WTC11 (cell line): ENCODE measurements around the gene ADAMTS5. TPM values are rescaled to one million over a fixed set of nuclear protein-coding genes. Genes with fewer than 3 reads are reported as not detected.

Source experiments
- ATAC-seq: fragments of 200-7000 bp; cut with Tn5 transposase; 2 replicates; pipeline ENCODE4 v1.10.0; 2021; ENCODE audit warnings: mild to moderate bottlenecking, moderate library complexity
- CTCF ChIA-PET: fragments of 300-600 bp; sonication (Branson Sonifier 250); formaldehyde crosslinking; loops from one replicate; lab custom pipeline; 2021; ENCODE audit warnings: antibody characterized with exemption; lab: Charles Lee
- POLR2A ChIA-PET: fragments of 350-600 bp; sonication (Branson Sonifier 250); formaldehyde crosslinking; loops from one replicate; lab custom pipeline; 2021; ENCODE audit warnings: antibody characterized with exemption; lab: Charles Lee
- DNase-seq: peaks from one replicate; pipeline ENCODE4 v3.0.0; 2021; ENCODE audit warnings: low spot score
- H3K27ac Mint-ChIP-seq: 2 replicates; pipeline ENCODE4 v1.8.0; 2021; ENCODE audit warnings: mixed read lengths
- H3K27me3 Mint-ChIP-seq: 2 replicates; pipeline ENCODE4 v1.8.0; 2021; ENCODE audit warnings: low read depth, mild to moderate bottlenecking, moderate library complexity, mixed read lengths
- H3K36me3 Mint-ChIP-seq: 2 replicates; pipeline ENCODE4 v1.8.0; 2021; ENCODE audit warnings: mixed read lengths
- H3K4me1 Mint-ChIP-seq: 2 replicates; pipeline ENCODE4 v1.8.0; 2022; ENCODE audit warnings: mixed read lengths
- H3K4me3 Mint-ChIP-seq: 2 replicates; pipeline ENCODE4 v1.8.0; 2021; ENCODE audit warnings: mild to moderate bottlenecking, moderate library complexity, mixed read lengths
- H3K9me3 Mint-ChIP-seq: 2 replicates; pipeline ENCODE4 v1.8.0; 2021; ENCODE audit warnings: mixed read lengths
- ATF3 ChIP-seq: sonication (generic); formaldehyde crosslinking; conservative IDR thresholded peaks from 2 replicates; pipeline ENCODE4 v1.8.1; 2022; ENCODE audit warnings: mild to moderate bottlenecking, missing genetic modification reagents
- CBFB ChIP-seq: sonication (generic); formaldehyde crosslinking; IDR thresholded peaks from 2 replicates; pipeline ENCODE4 v1.8.1; 2022; ENCODE audit warnings: mild to moderate bottlenecking, low read depth, missing genetic modification reagents
- CREB1 ChIP-seq: sonication (generic); formaldehyde crosslinking; IDR thresholded peaks from 2 replicates; pipeline ENCODE4 v1.8.0; 2023; ENCODE audit warnings: mild to moderate bottlenecking, missing genetic modification reagents
- CTCF ChIP-seq: fragments of 200-600 bp; IDR thresholded peaks from 2 replicates; pipeline ENCODE4 v1.8.0; 2022; ENCODE audit warnings: antibody characterized with exemption
- E2F4 ChIP-seq: sonication (generic); formaldehyde crosslinking; IDR thresholded peaks from 2 replicates; pipeline ENCODE4 v1.8.1; 2022; ENCODE audit warnings: low read depth, mild to moderate bottlenecking, moderate library complexity, missing genetic modification reagents, borderline replicate concordance
- FOXK1 ChIP-seq: sonication (generic); formaldehyde crosslinking; IDR thresholded peaks from 2 replicates; pipeline ENCODE4 v1.8.0; 2022; ENCODE audit warnings: mild to moderate bottlenecking, moderate library complexity, missing genetic modification reagents
- GABPB1 ChIP-seq: sonication (generic); formaldehyde crosslinking; IDR thresholded peaks from 2 replicates; pipeline ENCODE4 v1.8.1; 2023; ENCODE audit warnings: mild to moderate bottlenecking, missing genetic modification reagents
- HMGA2 ChIP-seq: fragments of 250-450 bp; sonication (Bioruptor Pico); IDR thresholded peaks from 2 replicates; pipeline ENCODE4 v1.4.0; 2021; ENCODE audit warnings: mild to moderate bottlenecking, moderate library complexity
- IRF2 ChIP-seq: sonication (generic); formaldehyde crosslinking; IDR thresholded peaks from 2 replicates; pipeline ENCODE4 v1.8.0; 2022; ENCODE audit warnings: low read depth, missing genetic modification reagents, borderline replicate concordance
- JUN ChIP-seq: sonication (generic); formaldehyde crosslinking; IDR thresholded peaks from 2 replicates; pipeline ENCODE4 v1.8.0; 2023; ENCODE audit warnings: mild to moderate bottlenecking, missing genetic modification reagents
- MXD4 ChIP-seq: fragments of 250-450 bp; sonication (Bioruptor Pico); IDR thresholded peaks from 2 replicates; pipeline ENCODE4 v1.8.0; 2021; ENCODE audit warnings: mild to moderate bottlenecking, moderate library complexity, borderline replicate concordance
- MYBL2 ChIP-seq: sonication (generic); formaldehyde crosslinking; IDR thresholded peaks from 2 replicates; pipeline ENCODE4 v1.8.1; 2023; ENCODE audit warnings: mild to moderate bottlenecking, moderate library complexity, missing genetic modification reagents
- NFATC4 ChIP-seq: fragments of 250-450 bp; sonication (Bioruptor Pico); IDR thresholded peaks from 2 replicates; pipeline ENCODE4 v1.9.0; 2021; ENCODE audit warnings: mild to moderate bottlenecking
- NR1H2 ChIP-seq: sonication (generic); formaldehyde crosslinking; IDR thresholded peaks from 2 replicates; pipeline ENCODE4 v1.9.0; 2021; ENCODE audit warnings: mild to moderate bottlenecking, moderate library complexity, missing genetic modification reagents
- TEAD1 ChIP-seq: sonication (generic); formaldehyde crosslinking; IDR thresholded peaks from 2 replicates; pipeline ENCODE4 v1.8.0; 2022; ENCODE audit warnings: mild to moderate bottlenecking, missing genetic modification reagents
- TEAD4 ChIP-seq: sonication (generic); formaldehyde crosslinking; IDR thresholded peaks from 2 replicates; pipeline ENCODE4 v1.8.0; 2022; ENCODE audit warnings: mild to moderate bottlenecking, missing genetic modification reagents
- USF1 ChIP-seq: sonication (generic); formaldehyde crosslinking; IDR thresholded peaks from 2 replicates; pipeline ENCODE4 v1.8.0; 2022; ENCODE audit warnings: mild to moderate bottlenecking, missing genetic modification reagents
- ZBTB21 ChIP-seq: sonication (generic); formaldehyde crosslinking; IDR thresholded peaks from 2 replicates; pipeline ENCODE4 v1.8.1; 2023; ENCODE audit warnings: mild to moderate bottlenecking, missing genetic modification reagents, borderline replicate concordance
- ZNF396 ChIP-seq: fragments of 250-450 bp; sonication (Bioruptor Pico); IDR thresholded peaks from 2 replicates; pipeline ENCODE4 v1.8.0; 2021; ENCODE audit warnings: mild to moderate bottlenecking, moderate library complexity, borderline replicate concordance
- ZNF512 ChIP-seq: sonication (generic); formaldehyde crosslinking; IDR thresholded peaks from 2 replicates; pipeline ENCODE4 v1.8.1; 2022; ENCODE audit warnings: missing genetic modification reagents, borderline replicate concordance
- ZNF671 ChIP-seq: fragments of 250-450 bp; sonication (Bioruptor Pico); IDR thresholded peaks from 2 replicates; pipeline ENCODE4 v1.8.0; 2021; ENCODE audit warnings: mild to moderate bottlenecking
- total RNA-seq: library from RNA; stranded (reverse); gene quantifications from 3 replicates; pipeline ENCODE4 v1.2.3, GENCODE V29; 2021

The ADAMTS5 gene
- total RNA-seq, 1 experiment from 2014 or later: 1.6 TPM

GRCh38 chr21:26923986-26924385 is 42.9 kb downstream of the ADAMTS5 start:
- POLR2A ChIA-PET: no interaction called here
- ATAC-seq (no peak), DNase-seq (no peak)
- TF ChIP-seq USF1 (CRISPR knock-in tag) (no peak), TEAD1 (CRISPR knock-in tag) (no peak), ZBTB21 (CRISPR knock-in tag) (no peak), ZNF512 (CRISPR knock-in tag) (no peak), IRF2 (no peak), CTCF (no peak), HMGA2 (no peak), TEAD4 (CRISPR knock-in tag) (no peak), JUN (CRISPR knock-in tag) (no peak), MXD4 (no peak)
- Mint-ChIP-seq H3K27me3 (no peaks in the 10 kb centered on the region), H3K36me3 (peaks cover 3% of the 10 kb centered on the region), H3K9me3 (no peaks in the 10 kb centered on the region), H3K27ac (no peak overlapping the region), H3K4me3 (no peak overlapping the region), H3K4me1 (peaks cover 19% of the 10 kb centered on the region)
- CTCF ChIA-PET: no interaction called here

GRCh38 chr21:26920055-26920454 is 46.8 kb downstream of the ADAMTS5 start:
- POLR2A ChIA-PET: no interaction called here
- Mint-ChIP-seq H3K4me1 (peaks cover 29% of the 10 kb centered on the region), H3K9me3 (peaks cover 9% of the 10 kb centered on the region), H3K27ac (no peak overlapping the region), H3K4me3 (no peak overlapping the region), H3K36me3 (peaks cover 4% of the 10 kb centered on the region), H3K27me3 (no peaks in the 10 kb centered on the region)
- CTCF ChIA-PET: no interaction called here
- DNase-seq (no peak), ATAC-seq (no peak)
- no peak for TF ChIP-seq GABPB1
- TF ChIP-seq ATF3 (CRISPR knock-in tag): no peak
- TF ChIP-seq MYBL2 (CRISPR knock-in tag): no peak
- no peak for TF ChIP-seq ZNF671 (CRISPR knock-in tag)
- no peak for TF ChIP-seq FOXK1 (CRISPR knock-in tag)

GRCh38 chr21:26918323-26919079 is 48.4 kb downstream of the ADAMTS5 start:
- ChIA-PET CTCF (no interaction called here), POLR2A (no interaction called here)
- H3K4me3 Mint-ChIP-seq: no peak overlapping the region
- no peak for TF ChIP-seq E2F4
- no peak for TF ChIP-seq GABPB1
- TF ChIP-seq ZNF396: no peak
- no peak for TF ChIP-seq NR1H2 (CRISPR knock-in tag)
- no peak for TF ChIP-seq CREB1 (CRISPR knock-in tag)
- no peak for TF ChIP-seq NFATC4 (CRISPR knock-in tag)
- TF ChIP-seq CBFB (CRISPR knock-in tag): no peak
- H3K36me3 Mint-ChIP-seq: peaks cover 17% of the 10 kb centered on the region
- no peaks in the 10 kb centered on the region for H3K27me3 Mint-ChIP-seq
- H3K9me3 Mint-ChIP-seq: peaks cover 23% of the 10 kb centered on the region
- no peak overlapping the region for H3K27ac Mint-ChIP-seq
- peaks cover 27% of the 10 kb centered on the region for H3K4me1 Mint-ChIP-seq
- no peak for DNase-seq
- no peak for ATAC-seq
